HL-60/S4 (cell line): ENCODE measurements around the gene CPAMD8.
"Not testable (repeated sequence)": the region's sequence is repeated elsewhere in the genome, so short reads cannot be mapped to it uniquely, and the experiment has no call there.

Source experiments
- in situ Hi-C: fragments of 300-500 bp; cut with MboI; formaldehyde crosslinking; loops from 2 replicates; pipeline ENCODE4 v1.14.3; 2022; ENCODE audit warnings: low sequenced_read_pairs

The CPAMD8 gene

GRCh38 chr19:16951529-16951928 lies 75.1 kb downstream of the CPAMD8 start:
- in situ Hi-C loops = no loop called here

DNA sequence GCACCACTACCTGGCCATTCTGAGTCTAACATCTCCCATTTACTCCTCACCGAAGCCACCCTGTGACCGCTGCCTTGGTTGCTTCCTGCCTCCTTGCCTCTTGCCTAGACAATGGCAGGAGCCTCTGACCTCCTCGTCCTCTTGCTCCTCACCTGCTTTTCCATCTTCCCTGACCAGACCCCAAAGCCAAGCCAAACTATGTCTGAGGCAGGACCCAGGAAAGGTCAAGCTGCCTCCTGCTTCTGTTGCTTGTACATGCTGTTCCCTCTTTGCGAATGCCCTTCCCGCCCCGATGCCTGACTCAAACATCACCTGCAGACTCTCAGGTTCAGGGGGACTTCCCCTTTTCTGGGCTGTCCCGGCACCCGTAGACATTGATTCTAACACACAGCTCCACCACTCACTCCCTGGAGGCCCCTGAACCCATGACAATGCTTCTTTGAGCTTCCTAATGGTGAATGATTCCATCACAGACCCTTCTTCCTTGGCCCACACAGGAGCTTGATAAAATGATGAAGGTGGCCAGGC lies 77.0 kb downstream of the CPAMD8 start:
- in situ Hi-C loops = no loop called here

GRCh38 chr19:16946951-16947940 lies 79.4 kb downstream of the CPAMD8 start:
- in situ Hi-C loops = no loop called here

DNA sequence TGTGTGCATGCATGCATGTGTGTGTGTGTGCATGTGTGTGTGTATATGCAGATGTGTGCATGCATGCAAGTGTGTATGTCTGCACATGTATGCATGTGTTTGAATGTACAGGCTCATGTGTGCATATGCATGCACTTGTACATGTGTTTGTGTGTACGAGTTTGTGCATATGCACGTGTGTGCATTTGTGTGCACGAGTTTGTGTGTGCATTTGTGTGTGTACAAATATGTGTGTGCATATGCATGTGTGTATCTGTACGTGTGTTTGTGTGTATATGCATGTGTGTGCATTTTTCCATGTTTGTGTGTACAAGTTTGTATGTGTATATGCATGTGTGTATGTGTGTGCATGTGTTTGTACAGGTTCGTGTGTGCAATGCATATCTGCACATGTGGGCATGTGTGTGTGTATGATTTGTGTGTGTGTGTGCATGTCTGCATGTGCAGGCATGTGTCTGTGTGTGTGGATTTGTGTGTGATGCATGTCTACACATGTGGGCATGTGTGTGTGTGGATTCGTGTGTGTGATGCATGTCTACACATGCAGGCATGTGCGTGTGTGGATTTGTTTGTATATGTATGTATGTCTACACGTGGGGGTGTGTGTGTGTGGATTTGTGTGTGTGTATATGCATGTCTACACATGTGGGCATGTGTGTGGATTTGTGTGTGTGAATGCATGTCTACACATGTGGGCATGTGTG lies 80.7 kb downstream of the CPAMD8 start:
- in situ Hi-C loops = no loop called here

- in situ Hi-C loops = no loop called here
Observed at GRCh38 chr19:16945364-16945714, 81.3 kb downstream of the CPAMD8 start.

DNA sequence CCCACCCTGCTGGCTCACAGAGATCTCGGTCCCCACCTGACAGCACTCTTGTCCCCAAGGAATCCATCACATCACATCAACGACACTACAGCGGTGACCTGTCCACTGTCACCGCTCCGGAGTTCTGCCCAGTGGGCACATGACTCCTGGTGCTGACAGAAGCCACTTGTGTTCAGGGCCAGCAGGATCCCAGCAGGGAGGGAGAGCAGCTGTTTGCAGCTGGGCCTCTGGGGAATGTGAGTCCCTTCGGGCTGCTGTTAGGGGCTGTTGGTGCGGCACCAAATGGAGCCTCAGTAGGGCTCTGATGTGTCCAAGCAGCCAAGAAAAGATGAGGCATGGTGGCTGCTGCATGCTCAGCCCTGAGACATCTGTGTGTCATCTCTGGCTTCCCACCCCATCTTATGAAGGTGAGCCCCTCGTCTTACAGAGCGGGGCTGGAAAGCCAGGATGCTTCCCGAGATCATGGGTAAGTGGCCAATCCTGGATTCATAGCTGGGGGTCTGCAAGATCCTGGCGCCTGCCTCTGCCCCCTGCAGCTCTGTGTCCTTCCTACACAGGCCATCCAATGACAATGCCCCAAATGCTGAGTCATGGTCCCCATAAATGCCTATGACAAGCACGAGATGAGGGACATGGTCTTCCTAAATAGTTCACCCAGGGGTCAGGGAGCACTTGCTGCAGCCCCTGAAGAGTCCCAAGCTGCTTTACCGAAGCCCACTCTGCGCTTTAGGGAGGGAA lies 81.8 kb downstream of the CPAMD8 start:
- in situ Hi-C loops = no loop called here

- in situ Hi-C loops = no loop called here
Observed at GRCh38 chr19:16943942-16944625, 82.5 kb downstream of the CPAMD8 start.

GRCh38 chr19:16943090-16943489 lies 83.5 kb downstream of the CPAMD8 start:
- in situ Hi-C loops = not testable (repeated sequence)

DNA sequence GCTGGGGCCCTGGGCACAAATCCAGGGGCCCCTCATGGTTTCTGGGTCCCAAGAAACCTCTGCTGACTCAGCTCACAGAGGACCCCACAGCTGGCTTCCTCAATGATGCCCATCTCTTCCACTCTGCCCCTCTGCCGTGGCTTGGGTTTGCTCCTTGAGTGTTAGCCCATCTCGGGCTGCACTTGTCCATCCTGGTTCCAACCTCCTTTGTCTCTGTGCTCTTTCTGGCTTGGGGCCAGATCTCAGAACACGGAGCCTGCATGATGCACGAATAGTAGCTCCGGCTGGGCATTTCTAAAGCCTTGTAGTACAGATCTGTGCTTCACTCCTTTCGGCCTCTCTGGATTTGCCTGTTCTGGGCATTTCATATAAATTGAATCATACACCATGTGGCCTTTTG lies 84.0 kb downstream of the CPAMD8 start:
- in situ Hi-C loops = no loop called here

DNA sequence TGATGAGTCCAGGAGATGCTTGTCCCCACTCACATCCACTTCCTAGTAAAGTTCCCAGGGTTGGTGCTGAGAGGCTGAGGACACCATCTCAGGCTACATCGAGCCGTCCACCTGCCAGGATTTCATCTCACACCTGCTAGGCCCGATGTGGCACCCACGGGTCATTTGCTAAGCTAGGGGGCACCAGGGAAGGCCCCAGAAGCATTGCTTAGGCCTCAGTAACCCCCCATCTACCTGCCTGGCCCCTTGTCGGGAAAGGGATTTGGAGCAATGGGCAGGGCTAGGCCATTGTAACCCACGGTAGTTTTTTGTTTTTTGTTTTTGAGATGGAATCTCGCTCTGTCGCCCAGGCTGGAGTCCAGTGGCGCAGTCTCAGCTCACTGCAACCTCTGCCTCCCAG lies 86.0 kb downstream of the CPAMD8 start:
- in situ Hi-C loops = no loop called here

DNA sequence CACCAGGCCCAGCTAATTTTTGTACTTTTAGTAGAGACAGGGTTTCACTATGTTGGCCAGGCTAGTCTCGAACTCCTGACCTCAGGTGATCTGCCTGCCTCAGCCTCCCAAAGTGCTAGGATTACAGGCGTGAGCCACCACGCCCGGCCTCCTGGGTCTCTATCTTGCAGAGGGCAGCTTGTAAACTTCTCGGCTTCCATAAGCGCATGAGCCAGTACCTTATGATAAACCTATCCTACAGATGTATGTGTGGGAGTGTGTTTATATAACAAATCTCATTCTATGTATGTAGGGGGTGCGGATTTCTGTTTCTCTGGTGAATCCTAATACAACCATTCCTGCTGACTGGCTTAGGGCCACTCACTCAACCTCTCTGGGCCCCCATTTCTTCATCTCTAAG lies 86.5 kb downstream of the CPAMD8 start:
- in situ Hi-C loops = not testable (repeated sequence)

DNA sequence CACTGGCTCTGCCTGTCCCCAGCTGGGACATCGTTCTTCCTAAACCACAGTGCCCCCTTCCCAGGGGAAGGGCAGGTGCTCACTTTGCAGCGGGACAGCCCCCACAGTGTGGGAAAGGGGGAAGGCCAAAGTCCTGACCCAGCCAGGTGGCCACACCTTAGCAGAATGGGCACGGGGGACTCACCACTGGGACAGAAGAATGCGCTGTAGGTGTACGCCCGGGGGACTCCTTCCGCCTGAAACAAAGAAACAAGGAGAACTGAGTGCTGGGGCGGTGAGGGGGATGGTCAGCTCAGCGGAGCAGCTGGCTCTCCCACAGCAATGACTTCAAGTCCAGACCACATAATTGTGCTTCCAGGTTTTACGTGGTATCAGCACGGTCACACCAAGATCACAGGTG lies 88.4 kb downstream of the CPAMD8 start:
- in situ Hi-C loops = no loop called here

DNA sequence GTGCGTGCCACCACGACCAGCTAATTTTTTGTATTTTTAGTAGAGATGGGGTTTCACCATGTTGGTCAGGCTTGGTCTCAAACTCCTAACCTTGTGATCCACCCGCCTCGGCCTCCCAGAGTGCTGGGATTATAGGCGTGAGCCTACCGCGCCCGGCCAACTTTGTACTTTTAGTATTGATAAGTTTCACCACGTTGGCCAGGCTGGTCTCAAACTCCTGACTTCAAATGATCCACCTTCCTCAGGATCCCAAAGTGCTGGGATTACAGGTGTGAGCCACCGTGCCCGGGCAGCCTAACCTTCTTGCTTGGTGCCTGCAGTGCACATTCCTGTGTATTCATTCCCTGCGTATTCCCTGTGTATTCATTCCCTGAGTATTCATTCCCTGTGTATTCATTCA lies 88.8 kb downstream of the CPAMD8 start:
- in situ Hi-C loops = not testable (repeated sequence)

DNA sequence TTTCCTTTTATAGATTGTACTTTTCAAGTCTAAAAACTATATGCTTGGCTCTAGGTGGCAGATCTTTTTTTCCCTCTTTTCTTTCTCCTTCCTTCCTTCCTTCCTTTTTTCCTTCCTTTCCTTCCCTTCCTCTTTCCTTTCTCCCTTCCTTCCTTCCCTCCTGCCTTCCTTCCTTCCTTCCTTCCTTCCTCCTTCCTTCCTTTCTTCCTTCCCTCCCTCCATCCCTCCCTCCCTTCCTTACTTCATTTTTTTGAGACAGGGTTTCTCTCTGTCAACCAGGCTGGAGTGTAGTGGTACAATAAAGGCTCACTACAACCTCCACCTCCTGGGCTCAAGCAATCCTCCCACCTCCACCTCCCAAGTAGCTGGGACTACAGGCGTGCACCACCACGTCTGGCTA lies 89.7 kb downstream of the CPAMD8 start:
- in situ Hi-C loops = no loop called here

DNA sequence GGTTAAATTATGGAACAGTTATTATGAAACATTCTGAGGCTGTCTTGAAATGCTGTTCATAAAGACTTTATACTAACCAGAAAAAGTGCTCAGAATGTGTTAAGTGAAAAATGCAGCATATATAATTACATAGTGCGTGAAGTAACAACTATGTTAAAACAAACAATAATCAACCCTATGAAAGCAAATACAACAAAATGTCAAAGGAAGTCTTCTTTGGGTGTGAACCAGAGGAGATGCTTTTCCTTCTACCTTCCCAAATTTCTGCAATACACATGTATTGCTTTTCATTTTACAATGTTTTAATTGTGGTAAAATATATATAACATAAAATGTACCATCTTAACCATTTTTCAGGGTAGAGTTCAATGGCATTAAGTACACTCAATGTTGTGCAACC lies 92.1 kb downstream of the CPAMD8 start:
- in situ Hi-C loops = no loop called here

- in situ Hi-C loops = no loop called here
Observed at GRCh38 chr19:16931306-16931705, 95.3 kb downstream of the CPAMD8 start.

GRCh38 chr19:16930753-16931152 lies 95.9 kb downstream of the CPAMD8 start:
- in situ Hi-C loops = no loop called here

DNA sequence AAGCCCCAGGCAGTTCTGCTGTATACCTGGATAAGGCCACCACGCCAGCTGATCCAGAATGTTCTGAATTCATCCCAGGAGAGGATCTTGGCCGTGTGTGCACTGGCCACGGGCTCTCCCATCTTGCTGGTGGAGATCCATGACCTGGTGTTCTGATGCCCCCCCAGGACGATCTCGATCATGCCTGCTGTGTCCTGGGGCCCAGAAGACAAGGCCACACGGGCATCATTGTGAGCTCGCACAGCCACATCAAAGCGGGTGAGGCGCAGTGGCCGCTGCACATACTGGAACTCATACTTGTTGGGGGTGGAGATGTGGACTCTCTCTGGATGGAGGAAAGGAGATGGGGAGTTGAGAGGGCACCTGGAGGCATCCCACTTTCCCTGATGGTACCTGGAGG lies 97.7 kb downstream of the CPAMD8 start:
- in situ Hi-C loops = no loop called here

- in situ Hi-C loops = no loop called here
Observed at GRCh38 chr19:16928351-16928750, 98.3 kb downstream of the CPAMD8 start.

- in situ Hi-C loops = no loop called here
Observed at GRCh38 chr19:16927883-16928282, 98.7 kb downstream of the CPAMD8 start.

GRCh38 chr19:16922949-16923348 lies 103.7 kb downstream of the CPAMD8 start:
- in situ Hi-C loops = no loop called here
